Prostate gland (tissue), 2 donors: Measurements from ENCODE around the gene CDH22.

Source experiments
- POLR2A ChIP-seq: fragments of 450-650 bp; IDR thresholded peaks from one replicate; pipeline ENCODE4 v1.6.1; 2016; ENCODE audit warnings: antibody characterized with exemption, mild to moderate bottlenecking
- TF ChIP-seq, protein P1 (sequence below), 4 experiments: fragments of 200-600 bp in 2 of 4; fragments of 450-650 bp in 2 of 4; sonication (generic) in 2 of 4; IDR thresholded peaks; 1 replicate in 3 of 4; 2 replicates in 1 of 4; pipeline ENCODE4 v1.5.1; 2016 to 2019; ENCODE audit warnings: antibody characterized with exemption in 4 of 4, mild to moderate bottlenecking in 2 of 4, moderate library complexity in 2 of 4

- TF ChIP-seq, protein P1, sequence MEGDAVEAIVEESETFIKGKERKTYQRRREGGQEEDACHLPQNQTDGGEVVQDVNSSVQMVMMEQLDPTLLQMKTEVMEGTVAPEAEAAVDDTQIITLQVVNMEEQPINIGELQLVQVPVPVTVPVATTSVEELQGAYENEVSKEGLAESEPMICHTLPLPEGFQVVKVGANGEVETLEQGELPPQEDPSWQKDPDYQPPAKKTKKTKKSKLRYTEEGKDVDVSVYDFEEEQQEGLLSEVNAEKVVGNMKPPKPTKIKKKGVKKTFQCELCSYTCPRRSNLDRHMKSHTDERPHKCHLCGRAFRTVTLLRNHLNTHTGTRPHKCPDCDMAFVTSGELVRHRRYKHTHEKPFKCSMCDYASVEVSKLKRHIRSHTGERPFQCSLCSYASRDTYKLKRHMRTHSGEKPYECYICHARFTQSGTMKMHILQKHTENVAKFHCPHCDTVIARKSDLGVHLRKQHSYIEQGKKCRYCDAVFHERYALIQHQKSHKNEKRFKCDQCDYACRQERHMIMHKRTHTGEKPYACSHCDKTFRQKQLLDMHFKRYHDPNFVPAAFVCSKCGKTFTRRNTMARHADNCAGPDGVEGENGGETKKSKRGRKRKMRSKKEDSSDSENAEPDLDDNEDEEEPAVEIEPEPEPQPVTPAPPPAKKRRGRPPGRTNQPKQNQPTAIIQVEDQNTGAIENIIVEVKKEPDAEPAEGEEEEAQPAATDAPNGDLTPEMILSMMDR (IDR thresholded peaks at IDR 0.05) = no peak
- no peak for TF ChIP-seq POLR2A
These were observed 39.6 kb downstream of the CDH22 start for GRCh38 chr20:46268662-46269061.
